GM21423 (cell line): ENCODE data around the gene ANKRD44.

Source experiments
- ATAC-seq: cut with Tn5 transposase; IDR thresholded peaks from one replicate; pipeline ENCODE4 v1.9.1; 2021; ENCODE audit warnings: mild to moderate bottlenecking, moderate library complexity; ENCODE audit not compliant: unreplicated experiment

Gene ANKRD44

GRCh38 chr2:197265036-197265435 lies 45.5 kb downstream of the ANKRD44 start:
- ATAC-seq: no peak

GRCh38 chr2:197264332-197264731 lies 46.2 kb downstream of the ANKRD44 start:
- no peak for ATAC-seq

DNA sequence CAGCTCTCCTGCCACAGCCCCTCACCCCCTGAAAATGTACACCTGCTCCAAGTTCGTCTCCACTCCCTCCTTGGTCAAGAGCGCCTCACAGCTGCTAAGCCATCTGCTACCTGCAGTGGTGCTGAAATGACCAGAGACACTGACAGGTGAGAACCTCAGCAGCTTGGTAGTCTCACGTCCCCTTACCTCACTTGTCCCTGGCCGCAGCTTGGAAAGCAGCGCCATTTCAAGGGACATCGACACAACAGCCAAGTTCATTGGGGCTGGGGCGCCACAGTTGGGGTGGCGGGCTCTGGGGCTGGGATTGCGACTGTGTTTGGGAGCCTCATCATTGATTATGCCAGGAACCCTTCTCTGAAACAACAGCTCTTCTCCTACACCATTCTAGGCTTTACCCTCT lies 47.5 kb downstream of the ANKRD44 start:
- no peak for ATAC-seq

GRCh38 chr2:197261808-197262226 lies 48.8 kb downstream of the ANKRD44 start:
- ATAC-seq: peak; percentile 66

- ATAC-seq: no peak
Observed at GRCh38 chr2:197259470-197259999, 51.0 kb downstream of the ANKRD44 start.

GRCh38 chr2:197258580-197258979 lies 52.0 kb downstream of the ANKRD44 start:
- ATAC-seq: no peak

DNA sequence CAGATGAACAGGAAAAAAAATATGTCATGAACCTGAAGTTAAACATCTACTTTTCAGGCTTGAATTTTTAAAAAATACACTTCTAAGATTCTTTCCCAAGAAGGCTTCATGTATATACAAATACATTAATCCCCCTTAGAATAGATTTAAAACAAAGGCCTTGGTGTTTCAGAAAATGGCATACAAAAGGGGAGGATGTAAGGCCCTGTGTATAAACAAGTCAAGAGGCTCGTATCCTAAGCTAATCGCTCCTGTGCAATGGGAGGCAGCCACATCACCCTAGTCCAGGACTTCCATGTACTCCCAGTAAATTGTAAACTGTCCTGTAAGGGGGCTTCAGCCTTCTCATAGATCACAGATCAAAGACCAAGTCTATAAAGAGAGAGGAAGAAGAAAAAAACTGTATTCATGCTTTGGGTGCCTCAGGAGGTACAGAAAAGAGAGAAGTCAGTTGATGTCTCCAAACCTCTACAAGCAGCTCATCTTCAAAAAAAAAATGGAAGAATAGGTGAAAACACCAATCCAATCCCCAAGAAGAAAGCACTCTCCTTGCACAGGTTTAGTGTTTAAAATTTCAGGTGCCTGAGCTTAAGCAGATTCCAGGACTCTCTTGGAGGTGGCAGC lies 53.9 kb downstream of the ANKRD44 start:
- ATAC-seq: no peak

DNA sequence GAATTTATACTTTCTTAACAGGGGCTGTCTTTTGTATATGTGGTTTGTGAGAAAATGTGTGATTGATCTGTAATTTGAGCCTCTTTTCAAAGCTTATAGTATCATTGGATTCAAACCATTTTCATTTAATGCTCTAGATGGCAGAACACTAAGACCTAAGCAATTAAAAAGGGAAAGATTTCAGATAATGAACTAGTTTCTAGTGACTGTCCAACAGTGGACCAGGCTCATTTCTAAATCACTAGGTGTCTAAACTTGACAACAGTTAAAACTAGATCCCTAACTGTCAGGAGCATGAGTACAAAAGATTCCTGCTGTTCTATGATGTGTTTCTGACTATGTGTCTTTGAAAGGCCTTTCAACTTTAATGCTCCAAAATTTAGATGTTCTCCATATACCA lies 54.6 kb downstream of the ANKRD44 start:
- ATAC-seq: no peak

DNA sequence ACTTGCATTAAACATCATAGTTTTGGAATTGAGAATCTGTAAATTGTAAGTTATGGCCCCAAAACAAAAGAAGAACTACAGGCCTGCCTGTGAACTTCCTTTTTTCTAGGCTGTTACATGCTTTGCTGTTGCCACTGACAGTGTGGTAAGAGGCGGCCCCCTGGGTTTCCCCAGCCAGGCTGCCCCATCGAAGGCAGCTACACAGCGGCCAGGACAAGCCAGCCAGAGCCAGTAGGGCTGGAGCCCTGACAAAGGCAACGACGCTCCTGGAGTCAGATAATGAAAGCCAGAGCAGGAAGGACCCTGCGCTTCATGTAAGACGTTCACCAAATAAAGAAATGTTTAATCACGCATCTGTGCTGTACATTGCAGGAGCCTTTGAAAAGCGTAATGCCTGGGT lies 55.0 kb downstream of the ANKRD44 start:
- ATAC-seq: peak; percentile 95

- ATAC-seq: peak; percentile 28
Observed at GRCh38 chr2:197254776-197255530, 55.6 kb downstream of the ANKRD44 start.

GRCh38 chr2:197251576-197251975 lies 59.0 kb downstream of the ANKRD44 start:
- ATAC-seq: no peak

- no peak for ATAC-seq
Observed at GRCh38 chr2:197251163-197251562, 59.4 kb downstream of the ANKRD44 start.

- ATAC-seq: no peak
Observed at GRCh38 chr2:197250084-197250397, 60.5 kb downstream of the ANKRD44 start.

- ATAC-seq: no peak
Observed at GRCh38 chr2:197249381-197250083, 61.0 kb downstream of the ANKRD44 start.

DNA sequence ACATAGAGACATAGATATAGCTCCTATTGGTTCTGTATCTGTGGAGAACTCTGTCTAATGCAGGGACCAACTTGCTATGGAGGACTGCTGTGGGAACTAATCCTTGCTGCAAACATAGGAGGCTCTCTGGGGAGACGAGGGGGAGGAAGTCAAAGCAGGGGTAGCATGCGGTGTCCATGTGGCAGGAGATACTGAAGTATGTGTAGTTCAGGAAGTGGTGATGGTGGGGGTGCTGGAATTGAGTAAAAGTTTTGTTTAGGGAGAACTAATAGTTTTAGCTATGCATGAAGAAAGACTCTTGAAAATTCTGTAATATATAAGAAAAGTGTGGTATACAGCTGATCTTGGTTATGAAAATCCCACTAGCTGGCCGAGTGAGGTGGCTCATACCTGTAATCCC lies 62.0 kb downstream of the ANKRD44 start:
- peak; percentile 70 for ATAC-seq

- ATAC-seq: no peak
Observed at GRCh38 chr2:197248001-197248401, 62.6 kb downstream of the ANKRD44 start.

DNA sequence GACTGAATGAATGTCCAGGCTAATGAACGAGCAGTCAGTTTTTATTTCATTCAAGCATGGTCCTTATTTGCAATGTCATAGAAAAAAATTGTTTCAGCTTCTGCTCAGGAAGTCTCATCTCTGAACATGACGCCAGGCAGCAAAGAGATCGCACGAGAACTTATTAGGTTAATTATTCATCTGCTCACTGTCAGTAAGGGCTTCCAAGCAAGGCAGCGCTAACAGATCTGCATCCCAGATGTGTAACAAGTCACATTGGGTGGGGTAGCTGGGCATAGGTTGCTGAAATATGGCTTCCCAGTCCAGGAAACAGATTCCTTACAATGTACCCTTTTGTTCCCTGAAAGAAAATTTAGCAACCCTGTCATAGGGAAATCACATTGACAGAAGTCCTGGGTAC lies 63.5 kb downstream of the ANKRD44 start:
- peak; percentile 54 for ATAC-seq

DNA sequence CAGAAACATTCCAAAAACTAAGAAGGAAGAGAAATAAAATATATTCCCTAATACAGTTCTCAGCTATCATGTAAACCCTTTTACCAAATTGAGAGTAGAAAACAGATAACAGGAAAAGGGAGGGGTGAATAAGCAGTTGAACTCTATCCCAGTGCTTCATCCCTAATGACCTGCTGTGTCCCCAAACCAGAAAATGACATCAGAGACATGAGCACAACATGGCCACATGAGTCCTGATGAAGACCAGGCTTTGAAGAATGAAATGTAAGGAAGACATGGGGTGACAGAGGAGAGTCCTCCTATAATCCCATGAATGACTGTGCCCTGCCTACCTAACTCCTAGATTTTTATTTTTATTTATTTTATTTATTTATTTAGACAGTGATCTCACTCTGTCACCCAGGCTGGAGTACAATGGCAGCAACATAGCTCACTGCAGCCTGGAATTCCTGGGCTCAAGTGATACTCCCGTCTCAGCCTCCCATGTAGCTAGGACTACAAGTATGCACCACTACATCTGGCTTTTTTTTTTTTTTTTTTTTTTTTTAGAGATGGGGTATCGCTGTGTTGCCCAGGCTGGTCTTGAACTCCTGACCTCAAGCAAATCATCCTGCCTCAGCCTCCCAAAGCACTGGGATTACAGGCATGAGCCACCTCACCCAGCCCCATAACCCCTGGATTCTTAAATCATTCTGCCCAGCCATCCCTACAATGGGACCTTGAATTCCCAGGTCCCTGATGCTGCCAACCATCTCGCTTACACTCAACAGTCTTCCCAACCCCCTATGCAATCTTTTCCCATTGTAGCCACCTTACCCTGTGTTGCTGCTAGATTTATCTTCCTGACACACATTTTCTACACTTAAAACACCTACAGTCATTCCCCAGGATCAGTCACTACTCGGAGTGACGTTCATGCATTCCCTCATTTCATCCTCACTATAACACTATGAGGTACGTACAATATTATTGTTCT lies 64.5 kb downstream of the ANKRD44 start:
- no peak for ATAC-seq

GRCh38 chr2:197244349-197244748 lies 66.2 kb downstream of the ANKRD44 start:
- no peak for ATAC-seq

- no peak for ATAC-seq
Observed at GRCh38 chr2:197242719-197243118, 67.9 kb downstream of the ANKRD44 start.

DNA sequence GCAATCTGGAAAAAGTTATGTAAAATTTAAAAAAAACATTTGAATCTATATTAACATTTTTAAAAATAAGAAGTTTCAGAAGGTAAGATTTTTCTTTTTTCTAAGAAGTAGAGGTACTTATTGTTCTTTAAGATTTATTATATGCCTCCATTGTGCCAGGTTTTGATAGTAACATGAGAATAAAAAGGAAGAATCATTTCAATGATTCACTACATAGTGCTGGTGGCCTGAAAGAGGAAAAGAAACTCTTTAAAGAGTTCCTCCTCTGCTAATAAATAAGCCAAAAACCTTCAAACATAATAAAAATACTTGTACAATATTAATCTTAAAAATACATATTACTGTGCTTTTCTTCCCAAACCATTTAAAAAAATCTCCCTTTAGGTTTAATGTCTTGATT lies 69.0 kb downstream of the ANKRD44 start:
- ATAC-seq: no peak
